Activated CD8-positive, alpha-beta memory T cell treated with anti-CD3 and anti-CD28 coated beads, Interleukin-2, amount 10 ng/mL, durations not matched to agents 7 days and 5 days (primary cell): ENCODE results near the gene ISM1. TPM values are rescaled to one million over a fixed set of nuclear protein-coding genes. Genes with fewer than 3 reads are reported as not detected.

Experiments used
- ATAC-seq: fragments of 150-1000 bp; cut with Tn5 transposase; one replicate; pipeline ENCODE4 v1.10.0; 2021; ENCODE audit warnings: moderate library complexity
- CTCF ChIA-PET: fragments of 350-600 bp; sonication (Branson Sonifier 250); formaldehyde crosslinking; loops from one replicate; lab custom pipeline; 2021; ENCODE audit warnings: antibody characterized with exemption; lab: Charles Lee
- DNase-seq: peaks from one replicate; pipeline ENCODE4 v3.0.0-alpha.2; 2020
- H3K27ac Mint-ChIP-seq: one replicate; pipeline ENCODE4 v1.8.0; 2021; ENCODE audit warnings: mild to moderate bottlenecking, mixed read lengths
- H3K27me3 Mint-ChIP-seq: one replicate; pipeline ENCODE4 v1.8.0; 2021; ENCODE audit warnings: mixed read lengths
- H3K36me3 Mint-ChIP-seq: one replicate; pipeline ENCODE4 v1.8.0; 2021; ENCODE audit warnings: mild to moderate bottlenecking, mixed read lengths
- H3K4me1 Mint-ChIP-seq: one replicate; pipeline ENCODE4 v1.8.0; 2021; ENCODE audit warnings: mixed read lengths
- H3K4me3 Mint-ChIP-seq: one replicate; pipeline ENCODE4 v1.8.0; 2021; ENCODE audit warnings: mild to moderate bottlenecking, moderate library complexity, mixed read lengths
- H3K9me3 Mint-ChIP-seq: one replicate; pipeline ENCODE4 v1.8.0; 2022; ENCODE audit warnings: low read depth, mixed read lengths
- total RNA-seq, 2 experiments: library from RNA; stranded (reverse); gene quantifications; one replicate each; pipeline ENCODE4 v1.2.3, GENCODE V29; 2021

ISM1 gene
- total RNA-seq, 2 experiments from 2014 or later = 0.12 to 0.23 TPM

DNA sequence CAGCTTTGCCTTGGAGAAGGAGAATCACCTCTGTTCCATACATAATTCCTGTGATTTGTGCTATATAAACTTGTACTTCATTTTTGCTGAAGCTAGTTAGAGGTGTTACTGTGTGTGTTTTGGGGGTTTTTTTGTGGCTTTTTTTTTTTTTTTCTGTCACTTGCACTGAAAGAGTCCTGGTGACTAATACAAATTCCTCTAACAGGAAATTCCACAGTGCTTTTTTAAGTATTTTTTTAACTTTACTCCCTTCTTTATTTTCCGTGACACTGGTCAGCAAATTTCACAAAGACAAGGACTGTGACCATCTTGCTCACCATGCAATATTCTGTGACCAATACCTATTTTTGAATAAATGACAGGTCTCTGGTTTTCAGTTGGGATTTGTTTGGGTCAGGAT is 110.5 kb downstream of the ISM1 start:
- peaks cover 17% of the 10 kb centered on the region for H3K27me3 Mint-ChIP-seq
- CTCF ChIA-PET = no interaction called here
- DNase-seq (no peak), ATAC-seq (no peak)
- no peak overlapping the region for H3K27ac Mint-ChIP-seq
- H3K36me3 Mint-ChIP-seq = no peaks in the 10 kb centered on the region
- no peaks in the 10 kb centered on the region for H3K9me3 Mint-ChIP-seq
- H3K4me3 Mint-ChIP-seq = no peak overlapping the region
- no peaks in the 10 kb centered on the region for H3K4me1 Mint-ChIP-seq

DNA sequence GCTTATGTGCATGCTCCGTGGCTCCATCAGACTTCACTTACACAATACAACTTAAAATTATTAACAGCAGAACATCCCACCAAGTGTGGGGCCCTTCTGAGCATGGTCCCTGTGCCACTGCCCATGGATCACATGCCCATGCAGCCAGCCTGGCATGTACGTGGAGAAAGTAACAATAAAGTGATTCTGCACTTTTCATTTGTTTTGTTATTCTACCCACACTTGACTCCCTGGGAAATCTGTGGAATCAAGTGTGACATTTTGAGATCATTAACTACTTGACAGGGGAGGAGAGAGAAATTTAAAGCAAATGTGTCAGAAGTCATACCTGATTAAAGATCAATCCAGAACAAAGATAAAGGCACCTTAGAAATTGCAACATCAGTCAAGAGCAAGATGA is 112.0 kb downstream of the ISM1 start:
- CTCF ChIA-PET = no interaction called here
- no peak for ATAC-seq
- Mint-ChIP-seq H3K27ac (no peak overlapping the region), H3K4me3 (no peak overlapping the region), H3K9me3 (no peaks in the 10 kb centered on the region), H3K27me3 (peaks cover 12% of the 10 kb centered on the region), H3K36me3 (no peaks in the 10 kb centered on the region), H3K4me1 (peaks cover 4% of the 10 kb centered on the region)
- DNase-seq = no peak

DNA sequence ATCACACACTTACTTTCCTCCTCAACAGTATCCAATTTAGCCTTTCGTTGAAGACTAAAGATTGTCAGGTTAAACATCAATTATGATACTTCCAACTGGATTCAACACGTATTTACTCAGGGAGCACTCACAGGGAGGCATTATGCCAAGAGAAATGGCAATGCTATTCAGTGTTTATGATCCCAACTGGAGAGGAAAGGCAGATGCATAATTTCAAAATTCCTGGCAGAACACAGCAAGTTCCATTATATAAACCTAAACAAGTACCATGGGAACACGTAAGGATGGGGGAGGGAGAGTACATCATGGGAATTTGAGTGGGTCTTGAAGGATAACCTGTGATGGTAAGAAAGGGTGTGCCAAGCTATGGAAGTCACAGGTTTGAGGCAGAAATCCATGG is 112.7 kb downstream of the ISM1 start:
- no peaks in the 10 kb centered on the region for H3K36me3 Mint-ChIP-seq
- CTCF ChIA-PET = no interaction called here
- ATAC-seq = no peak
- H3K4me3 Mint-ChIP-seq = no peak overlapping the region
- DNase-seq = no peak
- H3K9me3 Mint-ChIP-seq = no peaks in the 10 kb centered on the region
- H3K4me1 Mint-ChIP-seq = peaks cover 7% of the 10 kb centered on the region
- H3K27ac Mint-ChIP-seq = no peak overlapping the region
- H3K27me3 Mint-ChIP-seq = peaks cover 11% of the 10 kb centered on the region

DNA sequence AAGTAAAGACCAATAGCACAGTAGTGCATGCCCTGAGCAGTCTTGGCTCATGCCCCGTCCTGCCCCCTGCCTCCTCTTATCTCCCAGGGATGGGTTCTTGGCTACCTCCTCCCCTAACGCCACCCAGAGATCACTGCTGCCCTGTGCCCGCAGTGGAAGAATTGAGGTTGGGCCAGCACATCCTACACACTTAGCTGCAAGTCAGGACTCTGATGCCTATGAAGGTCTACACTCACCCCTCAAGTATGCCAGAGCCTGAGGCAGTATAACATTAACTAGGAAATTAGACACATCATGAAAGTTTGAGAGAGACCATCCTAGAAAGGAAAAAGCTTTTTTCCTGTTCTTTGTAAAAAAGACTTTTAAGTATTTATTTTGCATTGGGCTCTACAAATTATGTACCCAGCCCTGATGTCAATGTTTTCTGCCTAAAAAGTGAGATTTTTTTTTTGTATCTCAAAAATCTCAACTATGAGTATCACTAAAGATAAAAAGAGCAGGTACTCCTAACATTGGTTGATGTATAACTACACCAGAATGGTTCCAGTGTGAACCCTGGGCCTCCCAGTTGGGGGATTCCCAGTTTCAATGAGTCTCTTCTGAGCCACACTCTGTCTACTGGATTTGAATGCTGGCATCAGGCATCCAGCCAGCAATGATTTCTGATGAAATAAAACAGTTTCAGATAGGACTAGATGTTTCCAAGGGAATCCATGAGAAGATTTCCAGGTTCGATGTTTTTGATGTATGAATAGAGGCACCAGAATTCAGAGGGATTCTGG is 115.4 kb downstream of the ISM1 start:
- H3K27ac Mint-ChIP-seq = no peak overlapping the region

DNA sequence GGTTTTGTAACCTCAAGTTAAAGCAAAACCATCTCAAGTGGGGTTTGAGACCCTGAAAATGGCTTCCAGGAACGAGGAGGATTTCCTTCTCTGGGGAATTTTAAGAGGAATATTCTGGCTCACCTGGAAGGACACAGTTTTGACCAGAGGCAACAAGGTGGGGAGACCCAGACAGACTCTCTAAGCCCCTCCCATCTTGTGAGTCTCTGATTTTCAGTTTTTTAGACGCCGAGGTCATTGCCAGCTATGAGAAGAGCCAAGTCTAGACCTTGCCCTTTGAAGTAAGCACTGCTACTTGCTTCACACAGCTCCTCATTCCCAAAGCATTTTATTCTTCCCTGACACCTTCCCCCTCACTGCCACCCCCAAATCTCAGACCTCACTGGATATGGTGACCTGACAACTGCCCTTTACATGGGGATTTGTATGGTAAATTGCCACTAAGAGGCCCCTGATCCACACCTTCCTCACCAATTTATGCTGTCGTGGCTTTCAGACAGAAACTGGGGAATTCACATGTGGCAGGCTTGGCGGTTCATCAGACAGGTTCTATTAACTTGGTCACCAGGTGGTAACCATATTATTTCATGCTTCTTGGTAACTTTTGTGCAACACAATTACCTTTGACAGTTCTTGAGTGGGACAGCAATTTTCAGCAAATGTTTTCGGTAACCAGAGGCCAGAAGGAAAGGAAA is 116.2 kb downstream of the ISM1 start:
- H3K4me3 Mint-ChIP-seq = no peak overlapping the region
- no peaks in the 10 kb centered on the region for H3K9me3 Mint-ChIP-seq
- peaks cover 7% of the 10 kb centered on the region for H3K4me1 Mint-ChIP-seq
- H3K27me3 Mint-ChIP-seq = no peaks in the 10 kb centered on the region
- no peaks in the 10 kb centered on the region for H3K36me3 Mint-ChIP-seq
- H3K27ac Mint-ChIP-seq = no peak overlapping the region
- ATAC-seq (no peak), DNase-seq (no peak)
- CTCF ChIA-PET = no interaction called here

More for the DNA sequence above, 115.4 kb downstream of the ISM1 start:
- DNase-seq (no peak), ATAC-seq (no peak)
- CTCF ChIA-PET = no interaction called here
- Mint-ChIP-seq H3K4me3 (no peak overlapping the region), H3K36me3 (no peaks in the 10 kb centered on the region), H3K9me3 (no peaks in the 10 kb centered on the region), H3K4me1 (peaks cover 7% of the 10 kb centered on the region), H3K27me3 (no peaks in the 10 kb centered on the region)

DNA sequence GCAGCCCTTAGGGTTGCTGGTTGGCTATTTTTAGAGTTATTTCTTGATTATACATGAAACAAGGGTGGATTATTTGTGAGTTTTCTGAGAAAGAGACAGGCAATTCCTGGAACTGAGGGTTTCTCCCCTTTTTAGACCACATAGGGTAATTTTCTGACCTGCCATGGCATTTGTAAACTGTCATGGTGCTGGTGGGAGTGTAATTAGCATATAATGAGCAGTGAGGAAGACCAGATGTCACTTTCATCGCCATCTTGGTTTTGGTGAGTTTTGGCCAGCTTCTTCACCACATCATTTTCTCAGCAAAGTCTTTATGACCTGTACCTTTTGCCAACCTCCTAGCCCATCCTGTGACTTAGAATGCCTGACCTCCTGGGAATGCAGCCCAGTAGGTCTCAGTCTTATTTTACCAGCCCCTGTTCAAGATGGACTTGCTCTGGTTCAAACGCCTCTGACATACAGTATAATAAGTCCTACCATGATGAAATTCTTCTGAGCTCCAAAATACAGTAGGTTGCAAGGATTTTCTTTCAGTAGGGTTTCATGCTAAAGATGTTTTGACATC is 117.1 kb downstream of the ISM1 start:
- no peak overlapping the region for H3K4me3 Mint-ChIP-seq
- H3K27ac Mint-ChIP-seq = no peak overlapping the region
- peaks cover 7% of the 10 kb centered on the region for H3K4me1 Mint-ChIP-seq
- no peaks in the 10 kb centered on the region for H3K36me3 Mint-ChIP-seq
- ATAC-seq = no peak
- no peaks in the 10 kb centered on the region for H3K9me3 Mint-ChIP-seq
- no peak for DNase-seq
- CTCF ChIA-PET = no interaction called here
- no peaks in the 10 kb centered on the region for H3K27me3 Mint-ChIP-seq

DNA sequence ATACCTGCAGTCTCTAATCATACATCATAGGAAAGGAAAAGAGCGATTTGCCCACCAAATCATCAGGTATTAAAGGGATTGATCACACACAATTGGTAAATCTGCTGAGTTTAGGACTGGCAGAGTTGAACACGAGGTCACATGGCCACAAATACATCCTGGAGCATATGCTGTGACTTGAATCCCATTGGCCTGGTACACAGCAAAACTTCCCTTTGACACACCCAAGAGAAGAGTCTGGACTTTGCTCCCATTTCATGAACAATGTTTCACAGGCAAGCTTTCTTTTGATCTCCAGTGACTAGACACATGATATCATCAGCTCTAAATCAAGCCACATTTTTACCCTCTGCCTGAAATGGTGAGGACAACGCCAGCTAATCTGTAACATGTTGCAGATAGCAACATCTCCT is 117.9 kb downstream of the ISM1 start:
- no peak for ATAC-seq
- H3K27ac Mint-ChIP-seq = no peak overlapping the region
- peaks cover 2% of the 10 kb centered on the region for H3K9me3 Mint-ChIP-seq
- no peak overlapping the region for H3K4me3 Mint-ChIP-seq
- no peak for DNase-seq
- CTCF ChIA-PET = interaction anchor here (1.2 kb wide), 1 partner anchor 36 kb away, joined by 3 read pairs; no protein-coding TSS in a partner anchor
- H3K36me3 Mint-ChIP-seq = no peaks in the 10 kb centered on the region
- peaks cover 7% of the 10 kb centered on the region for H3K4me1 Mint-ChIP-seq
- H3K27me3 Mint-ChIP-seq = no peaks in the 10 kb centered on the region

DNA sequence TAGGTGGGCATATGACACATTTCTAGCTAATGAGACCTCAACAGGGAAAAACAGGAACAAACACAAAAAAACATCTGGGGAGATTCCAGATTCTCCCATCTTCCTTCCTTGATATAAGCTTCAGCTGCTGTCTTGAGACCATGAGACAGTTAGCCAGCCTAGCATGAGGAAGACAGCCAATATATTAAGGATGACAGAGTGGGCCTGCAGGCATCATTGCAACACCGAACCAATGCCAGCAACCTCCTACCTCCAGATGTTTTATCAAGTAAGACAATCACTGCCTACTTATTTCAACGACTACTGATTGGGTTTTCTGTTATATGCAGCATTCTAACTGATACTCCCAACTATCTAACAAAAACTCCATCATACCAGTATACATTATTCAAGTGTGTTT is 119.0 kb downstream of the ISM1 start:
- Mint-ChIP-seq H3K9me3 (peaks cover 2% of the 10 kb centered on the region), H3K27me3 (no peaks in the 10 kb centered on the region), H3K36me3 (no peaks in the 10 kb centered on the region), H3K4me1 (peaks cover 7% of the 10 kb centered on the region), H3K4me3 (no peak overlapping the region), H3K27ac (no peak overlapping the region)
- ATAC-seq = no peak
- no peak for DNase-seq
- CTCF ChIA-PET = interaction anchor here (1.2 kb wide), 1 partner anchor 37 kb away, joined by 3 read pairs; no protein-coding TSS in a partner anchor

DNA sequence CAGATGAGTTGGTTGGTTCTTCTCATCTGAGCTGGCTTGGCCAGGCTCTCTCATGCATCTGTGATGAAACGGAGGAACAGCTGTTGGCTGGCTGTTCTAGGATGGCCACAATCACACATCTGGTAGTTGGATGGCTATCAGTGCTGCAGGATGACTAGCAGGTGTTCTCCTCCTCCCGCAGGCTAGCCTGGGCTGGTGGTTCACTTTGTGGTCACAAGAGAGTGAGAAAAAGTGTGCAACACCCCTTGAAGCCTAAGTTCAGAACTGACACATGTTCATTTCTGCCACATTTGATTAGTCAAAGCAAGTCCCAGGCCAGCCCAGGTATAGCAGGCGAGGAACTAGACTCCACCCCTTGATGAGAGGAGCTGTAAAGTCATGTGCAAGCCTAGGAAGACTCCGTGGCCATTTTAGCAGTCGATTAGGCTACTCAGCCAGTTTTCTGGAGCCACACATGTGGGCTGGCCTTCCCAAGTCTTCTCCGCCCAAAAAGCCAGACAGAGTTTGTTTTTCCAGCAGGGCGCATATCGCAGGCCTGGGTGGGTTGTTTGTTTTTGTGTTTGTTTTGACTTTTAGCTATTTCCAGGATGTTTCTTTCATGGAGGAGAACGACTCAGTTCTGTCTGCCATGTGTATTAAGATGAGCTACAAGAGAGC is 120.8 kb downstream of the ISM1 start:
- Mint-ChIP-seq H3K27ac (no peak overlapping the region), H3K4me1 (peaks cover 7% of the 10 kb centered on the region), H3K27me3 (no peaks in the 10 kb centered on the region), H3K4me3 (no peak overlapping the region), H3K36me3 (no peaks in the 10 kb centered on the region), H3K9me3 (peaks cover 2% of the 10 kb centered on the region)
- CTCF ChIA-PET = no interaction called here
- ATAC-seq = no peak
- DNase-seq = no peak

DNA sequence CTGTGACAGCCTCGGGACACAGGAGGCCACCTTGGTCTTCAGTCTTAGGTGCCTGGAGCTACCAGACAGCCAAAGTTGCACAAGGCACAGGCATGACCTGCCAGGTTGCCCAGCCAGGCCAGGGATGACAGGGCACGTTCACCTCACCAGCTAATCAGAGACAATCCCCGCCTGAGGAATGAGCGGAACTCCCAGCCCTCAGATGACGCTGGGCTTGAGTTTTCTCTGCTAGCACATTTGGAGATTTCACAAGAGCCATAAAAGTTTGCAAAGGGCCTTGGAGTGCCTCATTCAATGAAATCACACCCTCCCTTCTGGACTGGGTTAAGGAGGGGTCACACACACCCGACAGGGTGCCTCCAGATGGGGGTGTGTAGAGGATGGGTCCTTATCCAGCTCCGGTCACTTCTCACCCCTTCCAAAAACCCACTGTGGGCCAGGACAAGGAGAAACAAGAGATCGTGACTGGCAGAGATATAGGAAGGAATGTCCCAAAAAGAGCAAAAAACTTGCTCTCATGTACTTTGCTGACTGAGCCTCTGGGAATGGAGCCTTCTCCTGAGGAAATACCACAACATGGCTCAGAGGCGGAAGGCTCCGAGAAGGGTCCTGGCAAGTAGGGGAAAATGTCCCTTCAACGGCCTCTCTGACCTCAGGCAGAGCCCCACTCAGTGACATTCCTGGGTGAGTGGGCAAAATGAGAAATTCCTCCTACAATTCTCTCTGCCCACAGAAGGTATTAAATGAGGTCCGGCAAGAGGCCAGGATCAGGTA is 121.6 kb downstream of the ISM1 start:
- H3K4me3 Mint-ChIP-seq = no peak overlapping the region
- ATAC-seq (no peak), DNase-seq (no peak)
- CTCF ChIA-PET = no interaction called here
- H3K4me1 Mint-ChIP-seq = peaks cover 7% of the 10 kb centered on the region
- no peak overlapping the region for H3K27ac Mint-ChIP-seq
- peaks cover 2% of the 10 kb centered on the region for H3K9me3 Mint-ChIP-seq
- no peaks in the 10 kb centered on the region for H3K27me3 Mint-ChIP-seq
- H3K36me3 Mint-ChIP-seq = no peaks in the 10 kb centered on the region

DNA sequence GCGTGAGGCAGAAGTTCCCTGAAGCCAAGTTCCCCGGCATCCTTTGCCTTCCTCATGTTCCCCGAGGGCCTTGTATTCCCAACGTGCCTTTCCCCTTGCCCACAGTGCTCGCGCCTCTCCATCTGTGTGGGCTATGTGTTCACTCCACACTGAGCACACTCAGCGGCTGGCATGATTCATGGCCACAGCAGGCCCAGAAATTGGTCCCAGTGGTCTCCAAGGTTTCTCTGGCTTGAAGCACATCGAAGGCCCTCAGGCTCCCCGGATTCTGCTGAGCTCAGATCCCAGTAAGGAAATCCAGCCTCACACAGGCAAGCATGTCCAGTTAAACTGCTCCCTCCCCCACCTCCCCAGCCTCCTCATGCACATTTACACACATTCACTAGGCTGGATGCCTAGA is 123.6 kb downstream of the ISM1 start:
- DNase-seq = no peak
- H3K9me3 Mint-ChIP-seq = peaks cover 2% of the 10 kb centered on the region
- CTCF ChIA-PET = no interaction called here
- H3K27ac Mint-ChIP-seq = no peak overlapping the region
- H3K4me3 Mint-ChIP-seq = no peak overlapping the region
- H3K27me3 Mint-ChIP-seq = no peaks in the 10 kb centered on the region
- no peak for ATAC-seq
- H3K36me3 Mint-ChIP-seq = no peaks in the 10 kb centered on the region
- no peaks in the 10 kb centered on the region for H3K4me1 Mint-ChIP-seq

DNA sequence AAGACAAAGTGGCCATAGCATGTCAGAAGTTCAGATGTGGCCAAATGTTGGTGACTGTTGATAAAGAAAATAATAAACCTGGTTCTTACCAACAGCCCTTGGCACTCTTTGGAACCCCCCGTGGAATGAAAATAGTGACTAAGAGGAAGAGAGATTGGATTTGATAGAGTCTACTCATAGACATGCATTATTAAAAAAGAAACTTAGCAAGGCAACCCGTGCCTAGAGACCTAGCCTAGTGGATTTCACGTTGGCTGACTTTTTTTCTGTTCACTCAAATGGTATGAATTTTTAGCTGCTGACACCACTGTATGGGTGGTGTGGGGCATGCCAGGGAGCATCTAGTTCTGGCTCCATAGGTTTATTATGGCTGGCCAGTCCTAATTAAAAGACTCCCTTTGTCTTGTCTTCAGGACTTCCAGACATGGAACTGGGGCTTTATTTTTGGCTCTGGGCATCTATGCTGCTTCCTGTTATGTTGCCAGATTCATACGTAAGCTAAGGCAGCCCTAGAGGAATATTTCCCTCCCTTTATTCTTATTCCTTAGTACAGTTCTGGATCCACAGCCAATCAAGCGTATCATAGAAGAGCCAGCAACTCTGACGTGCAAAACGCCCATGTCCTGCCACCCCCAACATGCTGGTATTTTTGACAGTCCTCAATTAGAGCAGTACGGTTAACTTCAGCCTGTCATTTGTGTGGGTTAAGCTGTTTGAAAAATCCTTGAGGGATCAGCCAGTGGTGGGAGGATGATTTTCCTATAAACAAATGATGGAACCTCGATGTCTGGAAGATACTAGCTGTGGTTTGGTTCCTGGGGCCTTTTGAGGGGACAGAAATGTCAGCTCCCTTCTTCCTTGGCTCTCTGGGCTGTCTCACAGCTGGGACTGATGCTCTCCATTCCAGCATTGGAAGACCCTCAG is 127.5 kb downstream of the ISM1 start:
- Mint-ChIP-seq H3K4me1 (no peaks in the 10 kb centered on the region), H3K4me3 (no peak overlapping the region), H3K27ac (no peak overlapping the region), H3K9me3 (peaks cover 2% of the 10 kb centered on the region), H3K27me3 (no peaks in the 10 kb centered on the region), H3K36me3 (no peaks in the 10 kb centered on the region)
- DNase-seq = no peak
- CTCF ChIA-PET = no interaction called here
- ATAC-seq = no peak
